HepG2 (cell line): ENCODE data around the gene PTPRQ. TPM values are rescaled to one million over a fixed set of nuclear protein-coding genes. Genes with fewer than 3 reads are reported as not detected.

Experiments used
- ATAC-seq: fragments of 200-7000 bp; cut with Tn5 transposase; 3 replicates; pipeline ENCODE4 v1.9.1; 2020; ENCODE audit warnings: mild to moderate bottlenecking, moderate library complexity
- BruUV-seq: library from RNA; stranded (reverse); fragments of 400-500 nt; replicated peaks from 2 replicates; lab custom pipeline; 2021; lab: Mats Ljungman, UMichigan
- CTCF ChIA-PET: fragments of 300-600 bp; formaldehyde crosslinking; extraction: SDS; loops from one replicate; lab custom pipeline; 2021; ENCODE audit warnings: low total read pairs, inconsistent platforms, low intra/inter-chr PET ratio; lab: Yijun Ruan, JAX
- POLR2A ChIA-PET: fragments of 350-600 bp; sonication (Branson Sonifier 250); formaldehyde crosslinking; loops from one replicate; lab custom pipeline; 2020; ENCODE audit warnings: antibody characterized with exemption, inconsistent platforms; lab: Yijun Ruan, JAX
- DNase-seq: peaks from one replicate; pipeline ENCODE4 v3.0.0-alpha.2; 2015; ENCODE audit warnings: low spot score
- FAIRE-seq: peaks from 3 replicates; lab custom pipeline; 2011; peaks lifted over from hg19 to GRCh38; lab: Jason Lieb, UNC
- H2AFZ ChIP-seq: one replicate; pipeline ENCODE4 v1.6.1; 2011; ENCODE audit warnings: low read length, inconsistent platforms
- H3K27ac ChIP-seq: fragments of 300-600 bp; 3 replicates; pipeline ENCODE4 v1.8.0; 2011; ENCODE audit warnings: mixed run types, mild to moderate bottlenecking, mixed read lengths, low read length, inconsistent platforms; ENCODE audit not compliant: insufficient read depth; ENCODE audit errors: extremely low read length
- H3K27me3 ChIP-seq, 2 experiments: fragments of 200-600 bp in 1 of 2; 2 replicates in 1 of 2; 3 replicates in 1 of 2; pipeline versions ENCODE4 v1.6.0 to v1.8.0; 2011; ENCODE audit warnings: low read length in 2 of 2, mild to moderate bottlenecking in 2 of 2, moderate library complexity in 2 of 2, inconsistent platforms in 1 of 2; ENCODE audit not compliant: insufficient read depth in 2 of 2, control insufficient read depth in 1 of 2
- H3K36me3 ChIP-seq, 2 experiments: fragments of 200-600 bp in 1 of 2; replicated peaks in 1 of 2; 2 replicates in 1 of 2; 3 replicates in 1 of 2; pipeline versions ENCODE4 v1.5.1 to v1.8.0; 2011; ENCODE audit warnings: low read length in 2 of 2, inconsistent platforms in 1 of 2; ENCODE audit not compliant: insufficient read depth in 2 of 2, control insufficient read depth in 1 of 2
- H3K4me1 ChIP-seq: 2 replicates; pipeline ENCODE4 v1.5.1; 2012; ENCODE audit warnings: low read length, inconsistent platforms; ENCODE audit not compliant: insufficient read depth
- H3K4me2 ChIP-seq: 2 replicates; pipeline ENCODE4 v1.6.0; 2011; ENCODE audit warnings: low read depth, low read length, inconsistent platforms
- H3K4me3 ChIP-seq, 3 experiments: fragments of 200-600 bp in 1 of 3; sonication (generic), shearing (Covaris generic) in 1 of 3; replicated peaks in 1 of 3; 2 replicates each; pipeline ENCODE4 v1.5.1; 2011 to 2016; ENCODE audit warnings: low read length in 3 of 3, inconsistent platforms in 2 of 3, low read depth in 2 of 3, mild to moderate bottlenecking in 2 of 3, control low read depth in 1 of 3, mixed read lengths in 1 of 3; ENCODE audit not compliant: insufficient read depth in 1 of 3
- H3K79me2 ChIP-seq: one replicate; pipeline ENCODE4 v1.6.1; 2011; ENCODE audit warnings: low read length, inconsistent platforms; ENCODE audit not compliant: insufficient read depth
- H3K9ac ChIP-seq: 2 replicates; pipeline ENCODE4 v1.6.0; 2011; ENCODE audit warnings: mild to moderate bottlenecking, low read depth, low read length, inconsistent platforms; ENCODE audit not compliant: insufficient read depth
- H3K9me3 ChIP-seq: 2 replicates; pipeline ENCODE4 v1.5.1; 2012; ENCODE audit warnings: mild to moderate bottlenecking, low read length
- H4K20me1 ChIP-seq: 2 replicates; pipeline ENCODE4 v1.6.0; 2011; ENCODE audit warnings: inconsistent platforms, mild to moderate bottlenecking, low read length, moderate library complexity; ENCODE audit not compliant: insufficient read depth
- HMGXB4 ChIP-seq, 2 experiments: sonication (generic) in 1 of 2; formaldehyde crosslinking in 1 of 2; IDR thresholded peaks; 2 replicates each; pipeline versions ENCODE4 v1.4.0 to v1.6.1; 2018 to 2020; ENCODE audit warnings: missing genetic modification reagents in 2 of 2, borderline replicate concordance in 1 of 2, low read depth in 1 of 2, mild to moderate bottlenecking in 1 of 2, missing biosample characterization in 1 of 2
- IRF9 ChIP-seq: sonication (generic); formaldehyde crosslinking; IDR thresholded peaks from 2 replicates; pipeline ENCODE4 v1.8.0; 2022; ENCODE audit warnings: missing genetic modification reagents, mild to moderate bottlenecking, borderline replicate concordance
- JUND ChIP-seq: sonication (generic); formaldehyde crosslinking; IDR thresholded peaks from 2 replicates; pipeline ENCODE4 v1.8.0; 2022; ENCODE audit warnings: mild to moderate bottlenecking, missing genetic modification reagents
- KDM2A ChIP-seq: sonication (generic); formaldehyde crosslinking; IDR thresholded peaks from 2 replicates; pipeline ENCODE4 v1.4.0; 2020; ENCODE audit warnings: low read depth, missing genetic modification reagents, borderline replicate concordance
- KDM4B ChIP-seq: sonication (generic); formaldehyde crosslinking; IDR thresholded peaks from 2 replicates; pipeline ENCODE4 v1.4.0; 2020; ENCODE audit warnings: missing genetic modification reagents
- MBD4 ChIP-seq: IDR thresholded peaks from 2 replicates; pipeline ENCODE4 v1.6.1; 2012; ENCODE audit warnings: low read length, inconsistent platforms, borderline replicate concordance
- NCOA5 ChIP-seq: sonication (generic); formaldehyde crosslinking; IDR thresholded peaks from 2 replicates; pipeline ENCODE4 v1.4.0; 2020; ENCODE audit warnings: missing genetic modification reagents
- NR0B2 ChIP-seq: sonication (generic); formaldehyde crosslinking; IDR thresholded peaks from 2 replicates; pipeline ENCODE4 v1.4.0; 2020; ENCODE audit warnings: mild to moderate bottlenecking, missing genetic modification reagents
- PHF20 ChIP-seq: sonication (generic); formaldehyde crosslinking; IDR thresholded peaks from 2 replicates; pipeline ENCODE4 v1.5.0; 2020; ENCODE audit warnings: mild to moderate bottlenecking, missing genetic modification reagents
- RBFOX2 ChIP-seq: fragments of 200-400 bp; formaldehyde crosslinking; IDR thresholded peaks from 2 replicates; pipeline ENCODE4 v1.6.1; 2017; ENCODE audit warnings: low read depth, mild to moderate bottlenecking, low read length
- SMAD1 ChIP-seq: sonication (generic); formaldehyde crosslinking; IDR thresholded peaks from 2 replicates; pipeline ENCODE4 v1.4.0; 2020; ENCODE audit warnings: missing genetic modification reagents, low read depth, mild to moderate bottlenecking, borderline replicate concordance
- SMAD3 ChIP-seq: sonication (generic); formaldehyde crosslinking; IDR thresholded peaks from 2 replicates; pipeline ENCODE4 v1.4.0; 2020; ENCODE audit warnings: missing genetic modification reagents
- TEAD2 ChIP-seq: sonication (generic); formaldehyde crosslinking; IDR thresholded peaks from 2 replicates; pipeline ENCODE4 v1.9.0; 2021; ENCODE audit warnings: missing genetic modification reagents
- TSC22D2 ChIP-seq: sonication (generic); formaldehyde crosslinking; IDR thresholded peaks from 2 replicates; pipeline ENCODE4 v1.5.1; 2020; ENCODE audit warnings: missing genetic modification reagents, mild to moderate bottlenecking, borderline replicate concordance
- WIZ ChIP-seq: sonication (generic); formaldehyde crosslinking; IDR thresholded peaks from 2 replicates; pipeline ENCODE4 v1.5.1; 2020; ENCODE audit warnings: mild to moderate bottlenecking, missing genetic modification reagents
- ZBTB42 ChIP-seq: sonication (generic); formaldehyde crosslinking; IDR thresholded peaks from 2 replicates; pipeline ENCODE4 v1.5.0; 2020; ENCODE audit warnings: mild to moderate bottlenecking, missing genetic modification reagents
- ZFP90 ChIP-seq: sonication (generic); formaldehyde crosslinking; IDR thresholded peaks from 2 replicates; pipeline ENCODE4 v1.8.0; 2022; ENCODE audit warnings: missing genetic modification reagents, mild to moderate bottlenecking, inconsistent platforms, borderline replicate concordance
- ZHX1 ChIP-seq: sonication (generic); formaldehyde crosslinking; IDR thresholded peaks from 2 replicates; pipeline ENCODE4 v1.8.1; 2022; ENCODE audit warnings: low read depth, mild to moderate bottlenecking, missing genetic modification reagents
- ZNF773 ChIP-seq: sonication (generic); formaldehyde crosslinking; IDR thresholded peaks from 2 replicates; pipeline ENCODE4 v1.4.0; 2020; ENCODE audit warnings: missing genetic modification reagents, borderline replicate concordance
- ZNF879 ChIP-seq: sonication (generic); formaldehyde crosslinking; IDR thresholded peaks from 2 replicates; pipeline ENCODE4 v1.8.1; 2023; ENCODE audit warnings: missing genetic modification reagents
- WGBS: methylation state at CpG from one replicate; pipeline ENCODE4 v1.1.6; 2017; ENCODE audit warnings: low lambda C conversion rate; 5-methylcytosine and 5-hydroxymethylcytosine counted together
- in situ Hi-C: cut with HindIII; loops from 2 replicates; pipeline ENCODE4 v1.10.0; 2017; ENCODE audit warnings: low pct_unique_long_range_greater_than_20kb; ENCODE audit not compliant: extremely low pct_ligation_motif_present
- intact Hi-C: fragments of 100-400 bp; cut with micrococcal nuclease; formaldehyde crosslinking; loops from one replicate; pipeline ENCODE4 v1.10.0; 2022; ENCODE audit not compliant: unreplicated experiment
- polyA plus RNA-seq, 8 experiments: library from polyadenylated mRNA; depleted of rRNA in 3 of 8; stranded (reverse) in 7 of 8; unstranded in 1 of 8; fragments of >200 nt; fragmentation: Illumina TruSeq in 4 of 8; extraction: Trizol in 4 of 8; gene quantifications; 2 replicates each; pipeline versions ENCODE4 v1.2.1 to v1.2.3, GENCODE V29; 2011 to 2016; ENCODE audit warnings: low read depth in 4 of 8, missing spikeins in 1 of 8, mixed read lengths in 1 of 8; ENCODE audit not compliant: insufficient read depth in 1 of 8
- total RNA-seq, 5 experiments: library from RNA; depleted of rRNA; stranded (reverse); fragments of >200 nt; fragmentation: Illumina TruSeq; extraction: Trizol; gene quantifications; 2 replicates each; pipeline ENCODE4 v1.2.3, GENCODE V29; 2016; ENCODE audit warnings: low read depth in 1 of 5

Gene PTPRQ
- total and polyA plus RNA-seq, 2 of the 13 experiments (the other 11 are each of a cell fraction or from before 2014, with no cell fraction given): not detected

GRCh38 chr12:80582431-80582830 lies 138.4 kb downstream of the PTPRQ start:
- Histone ChIP-seq H3K9me3 (no peaks in the 10 kb centered on the region), H4K20me1 (no peaks in the 10 kb centered on the region), H3K4me2 (no peak overlapping the region), H3K4me1 (no peaks in the 10 kb centered on the region), H3K79me2 (no peaks in the 10 kb centered on the region), H3K4me3 (no peak overlapping the region), H2AFZ (no peak overlapping the region), H3K9ac (no peak overlapping the region), H3K27ac (no peak overlapping the region), H3K36me3 (no peaks in the 10 kb centered on the region), H3K27me3 (no peaks in the 10 kb centered on the region)
- ChIA-PET CTCF (no interaction called here), POLR2A (no interaction called here)
- DNase-seq: no peak
- no TSS peak for BruUV-seq
- TF ChIP-seq TSC22D2 (CRISPR knock-in tag): no peak
- no peak for TF ChIP-seq WIZ
- TF ChIP-seq ZHX1: no peak
- TF ChIP-seq IRF9: no peak
- TF ChIP-seq SMAD3: no peak
- no peak for TF ChIP-seq KDM2A (CRISPR knock-in tag)
- no peak for TF ChIP-seq TEAD2 (CRISPR knock-in tag)
- no peak for TF ChIP-seq NCOA5
- no peak for TF ChIP-seq ZNF773 (CRISPR knock-in tag)
- no peak for TF ChIP-seq RBFOX2
- no peak for TF ChIP-seq HMGXB4 (CRISPR knock-in tag; IDR thresholded peaks at IDR 0.05; ENCODE audit: borderline replicate concordance in 1 of 2, low read depth in 1 of 2)
- no peak for TF ChIP-seq MBD4
- no peak for TF ChIP-seq KDM4B
- no peak for TF ChIP-seq ZNF879 (CRISPR knock-in tag)
- no peak for TF ChIP-seq JUND (CRISPR knock-in tag)
- no peak for TF ChIP-seq SMAD1 (CRISPR knock-in tag)
- TF ChIP-seq ZBTB42 (CRISPR knock-in tag): no peak
- TF ChIP-seq NR0B2 (CRISPR knock-in tag): no peak
- no peak for TF ChIP-seq ZFP90 (CRISPR knock-in tag)
- TF ChIP-seq PHF20 (CRISPR knock-in tag): no peak
- in situ Hi-C loops: no loop called here
- intact Hi-C loops: no loop called here
- no peak for ATAC-seq
- no peak for FAIRE-seq
- 11% methylated on average over 2 of the region's 2 CpGs for WGBS
